ENCODE measurements around the gene GGA2. TPM values are rescaled to one million over a fixed set of nuclear protein-coding genes. Genes with fewer than 3 reads are reported as not detected.
A peak's percentile ranks its signal among the peaks of the same experiment; 100 is the strongest.

The GGA2 gene
- total RNA-seq, 1 donor from 2014 or later = 89.9 TPM

DNA sequence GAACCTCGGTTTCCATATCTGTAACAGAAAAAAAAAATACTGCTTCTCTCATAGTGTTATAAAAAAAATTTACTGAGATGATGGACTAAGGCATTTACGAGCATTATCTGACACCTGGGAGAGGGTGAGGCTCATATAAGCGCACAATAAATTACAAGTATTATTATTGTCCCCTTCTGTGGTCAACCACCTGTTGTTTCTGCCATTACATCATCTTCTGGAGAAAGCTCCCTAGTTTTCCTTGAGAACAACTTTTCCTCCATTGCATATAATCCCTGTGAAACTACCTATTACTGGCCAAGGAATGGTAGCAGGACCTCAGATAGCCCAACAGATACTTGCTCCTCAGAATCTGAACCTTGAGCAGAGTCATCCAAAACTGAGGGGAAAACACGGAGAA is 11.7 kb upstream of the GGA2 start:
- no peak for DNase-seq (ENCODE audit: low spot score, unreplicated experiment)
- no peak overlapping the region for H3K27ac Mint-ChIP-seq
- no peaks in the 10 kb centered on the region for H3K9me3 Mint-ChIP-seq (ENCODE audit: low read depth)
- H3K36me3 Mint-ChIP-seq (ENCODE audit: insufficient read depth) = peaks cover 22% of the 10 kb centered on the region
- H3K4me1 Mint-ChIP-seq (ENCODE audit: low read depth) = no peaks in the 10 kb centered on the region
- H3K4me3 Mint-ChIP-seq (ENCODE audit: low read depth) = no peak overlapping the region
- H3K27me3 Mint-ChIP-seq = no peaks in the 10 kb centered on the region
- TF ChIP-seq, protein P1, sequence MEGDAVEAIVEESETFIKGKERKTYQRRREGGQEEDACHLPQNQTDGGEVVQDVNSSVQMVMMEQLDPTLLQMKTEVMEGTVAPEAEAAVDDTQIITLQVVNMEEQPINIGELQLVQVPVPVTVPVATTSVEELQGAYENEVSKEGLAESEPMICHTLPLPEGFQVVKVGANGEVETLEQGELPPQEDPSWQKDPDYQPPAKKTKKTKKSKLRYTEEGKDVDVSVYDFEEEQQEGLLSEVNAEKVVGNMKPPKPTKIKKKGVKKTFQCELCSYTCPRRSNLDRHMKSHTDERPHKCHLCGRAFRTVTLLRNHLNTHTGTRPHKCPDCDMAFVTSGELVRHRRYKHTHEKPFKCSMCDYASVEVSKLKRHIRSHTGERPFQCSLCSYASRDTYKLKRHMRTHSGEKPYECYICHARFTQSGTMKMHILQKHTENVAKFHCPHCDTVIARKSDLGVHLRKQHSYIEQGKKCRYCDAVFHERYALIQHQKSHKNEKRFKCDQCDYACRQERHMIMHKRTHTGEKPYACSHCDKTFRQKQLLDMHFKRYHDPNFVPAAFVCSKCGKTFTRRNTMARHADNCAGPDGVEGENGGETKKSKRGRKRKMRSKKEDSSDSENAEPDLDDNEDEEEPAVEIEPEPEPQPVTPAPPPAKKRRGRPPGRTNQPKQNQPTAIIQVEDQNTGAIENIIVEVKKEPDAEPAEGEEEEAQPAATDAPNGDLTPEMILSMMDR (IDR thresholded peaks at IDR 0.05; ENCODE audit: unreplicated experiment) = no peak

DNA sequence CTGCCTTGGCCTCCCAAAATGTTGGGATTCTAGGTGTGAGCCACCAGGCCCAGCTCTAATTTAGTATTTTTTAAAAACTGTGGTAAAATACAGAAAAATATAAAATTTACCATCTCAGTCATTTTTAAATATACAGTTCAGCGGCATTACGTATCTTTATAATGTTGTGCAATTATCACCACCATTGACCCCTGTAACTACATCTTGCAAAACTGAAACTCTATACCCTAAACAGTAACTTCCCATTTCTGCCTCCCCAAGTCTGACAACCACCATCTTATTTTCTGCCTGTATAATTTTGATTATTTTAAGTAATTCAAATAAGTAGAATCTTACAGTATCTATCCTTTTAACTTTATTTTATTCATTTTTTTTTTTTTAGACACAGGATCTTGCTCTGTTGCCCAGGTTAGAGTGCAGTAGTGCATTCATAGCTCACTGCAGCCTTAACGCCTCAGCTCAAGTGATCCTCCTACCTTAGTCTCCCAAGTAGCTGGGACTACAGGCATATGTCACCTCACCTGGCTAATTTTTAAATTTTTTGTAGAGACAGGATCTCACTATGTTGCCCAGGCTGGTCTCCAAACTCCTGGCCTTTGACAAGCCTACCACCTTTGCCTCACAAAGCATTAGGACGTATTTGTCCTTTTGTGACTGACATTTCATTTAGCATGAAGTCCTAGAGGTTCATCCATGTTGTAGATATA is 10.9 kb upstream of the GGA2 start:
- Mint-ChIP-seq H3K9me3 (ENCODE audit: low read depth) (no peaks in the 10 kb centered on the region), H3K27ac (no peak overlapping the region), H3K4me1 (ENCODE audit: low read depth) (no peaks in the 10 kb centered on the region), H3K27me3 (no peaks in the 10 kb centered on the region), H3K4me3 (ENCODE audit: low read depth) (no peak overlapping the region), H3K36me3 (ENCODE audit: insufficient read depth) (peaks cover 22% of the 10 kb centered on the region)
- DNase-seq (ENCODE audit: low spot score, unreplicated experiment) = no peak
- TF ChIP-seq, protein P1 (IDR thresholded peaks at IDR 0.05; ENCODE audit: unreplicated experiment) = no peak

DNA sequence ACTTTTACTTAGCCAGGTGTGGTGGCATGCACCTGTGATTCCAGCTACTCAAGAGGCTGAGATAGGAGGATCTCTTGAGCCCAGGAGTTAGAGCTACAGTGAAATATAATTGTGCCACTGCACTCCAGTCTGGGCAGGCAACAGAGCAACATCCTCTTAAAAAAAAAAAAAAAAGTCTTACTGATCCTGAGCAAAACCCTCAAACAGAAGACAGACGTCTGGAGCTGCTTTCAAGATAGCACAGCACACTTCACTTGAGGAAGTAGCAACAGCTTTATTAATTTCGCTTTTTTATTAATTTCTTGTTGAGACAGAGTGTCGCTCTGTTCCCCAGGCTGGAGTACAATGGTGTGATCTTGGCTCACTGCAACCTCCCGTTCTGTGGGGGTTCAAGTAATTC is 10.2 kb upstream of the GGA2 start:
- Mint-ChIP-seq H3K9me3 (ENCODE audit: low read depth) (no peaks in the 10 kb centered on the region), H3K4me3 (ENCODE audit: low read depth) (no peak overlapping the region), H3K4me1 (ENCODE audit: low read depth) (no peaks in the 10 kb centered on the region), H3K27ac (no peak overlapping the region), H3K36me3 (ENCODE audit: insufficient read depth) (peaks cover 22% of the 10 kb centered on the region), H3K27me3 (no peaks in the 10 kb centered on the region)
- DNase-seq (ENCODE audit: low spot score, unreplicated experiment) = no peak
- TF ChIP-seq, protein P1 (IDR thresholded peaks at IDR 0.05; ENCODE audit: unreplicated experiment) = no peak

DNA sequence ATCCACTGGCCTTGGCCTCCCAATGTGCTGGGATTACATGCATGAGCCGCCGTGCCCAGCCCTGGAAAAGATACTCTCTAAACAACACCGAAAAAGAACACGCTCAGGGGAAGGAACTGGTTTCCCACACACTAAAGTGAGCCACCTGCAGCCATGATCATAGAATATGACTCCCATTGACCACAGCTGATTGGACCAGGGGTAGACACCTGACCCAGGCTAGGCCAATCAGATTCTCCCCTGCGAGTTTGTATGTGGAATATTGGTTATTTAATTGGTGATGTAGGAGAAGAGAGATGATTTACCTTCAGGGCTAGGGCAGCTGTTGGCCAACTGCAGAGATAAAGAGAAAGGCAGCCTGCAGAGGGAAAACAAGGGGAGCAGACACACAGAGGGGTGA is 9.0 kb upstream of the GGA2 start:
- H3K9me3 Mint-ChIP-seq (ENCODE audit: low read depth) = no peaks in the 10 kb centered on the region
- H3K4me3 Mint-ChIP-seq (ENCODE audit: low read depth) = no peak overlapping the region
- TF ChIP-seq, protein P1 (IDR thresholded peaks at IDR 0.05; ENCODE audit: unreplicated experiment) = no peak
- no peak overlapping the region for H3K27ac Mint-ChIP-seq
- no peak for DNase-seq (ENCODE audit: low spot score, unreplicated experiment)
- peaks cover 16% of the 10 kb centered on the region for H3K36me3 Mint-ChIP-seq (ENCODE audit: insufficient read depth)
- no peaks in the 10 kb centered on the region for H3K4me1 Mint-ChIP-seq (ENCODE audit: low read depth)
- no peaks in the 10 kb centered on the region for H3K27me3 Mint-ChIP-seq

DNA sequence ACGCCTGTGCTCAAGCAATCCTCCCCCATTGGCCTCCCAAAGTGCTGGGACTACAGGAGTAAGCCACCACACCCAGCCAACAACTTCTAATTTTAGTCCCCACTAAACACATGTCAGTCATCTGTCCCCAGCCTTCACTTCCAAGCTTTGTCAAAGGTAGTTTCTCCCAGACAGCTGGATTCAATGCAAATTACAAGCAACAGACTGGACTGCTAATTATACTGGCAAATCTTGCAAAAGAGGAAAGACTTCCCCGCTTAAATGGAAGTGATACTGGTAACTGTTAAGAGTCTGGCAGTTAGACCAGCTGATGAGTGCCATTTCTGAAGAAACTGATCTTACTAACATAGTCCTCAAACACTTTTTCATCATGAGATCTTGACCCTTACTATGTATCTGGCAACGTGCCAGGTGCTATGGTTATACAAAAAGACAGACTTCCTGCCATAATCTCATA is 8.2 kb upstream of the GGA2 start:
- Mint-ChIP-seq H3K9me3 (ENCODE audit: low read depth) (no peaks in the 10 kb centered on the region), H3K36me3 (ENCODE audit: insufficient read depth) (peaks cover 12% of the 10 kb centered on the region), H3K4me1 (ENCODE audit: low read depth) (no peaks in the 10 kb centered on the region), H3K27me3 (no peaks in the 10 kb centered on the region), H3K4me3 (ENCODE audit: low read depth) (no peak overlapping the region), H3K27ac (peak overlapping the region; percentile 45)
- TF ChIP-seq, protein P1 (IDR thresholded peaks at IDR 0.05; ENCODE audit: unreplicated experiment) = no peak
- no peak for DNase-seq (ENCODE audit: low spot score, unreplicated experiment)

Data from progenitor cell of endocrine pancreas (in vitro differentiated cells).